Dendritic cell treated with granulocyte-macrophage colony-stimulating factor and Interleukin-4, amounts not matched to agents 40 ng/mL and 50 ng/mL, for 4 days (primary cell): ENCODE results near the gene TMEM271.
A peak's percentile ranks its signal among the peaks of the same experiment; 100 is the strongest.

Experiments used
- H3K27ac Mint-ChIP-seq: one replicate; pipeline ENCODE4 v1.8.0; 2022; ENCODE audit warnings: mild to moderate bottlenecking, mixed read lengths
- H3K27me3 Mint-ChIP-seq: one replicate; pipeline ENCODE4 v1.8.0; 2022; ENCODE audit warnings: mild to moderate bottlenecking, mixed read lengths
- H3K36me3 Mint-ChIP-seq: one replicate; pipeline ENCODE4 v1.8.0; 2022; ENCODE audit warnings: low read depth, mixed read lengths
- H3K4me1 Mint-ChIP-seq: one replicate; pipeline ENCODE4 v1.8.0; 2022; ENCODE audit warnings: low read depth, mixed read lengths
- H3K4me3 Mint-ChIP-seq: one replicate; pipeline ENCODE4 v1.8.0; 2022; ENCODE audit warnings: mild to moderate bottlenecking, moderate library complexity, mixed read lengths
- H3K9me3 Mint-ChIP-seq: one replicate; pipeline ENCODE4 v1.8.0; 2022; ENCODE audit warnings: mixed read lengths
- intact Hi-C: fragments of 100-400 bp; cut with micrococcal nuclease; formaldehyde crosslinking; loops from one replicate; pipeline ENCODE4 v1.15.0; 2022

The TMEM271 gene

GRCh38 chr4:578451-579443 is 2.7 kb upstream of the TMEM271 start:
- peaks cover 4% of the 10 kb centered on the region for H3K9me3 Mint-ChIP-seq
- no peak overlapping the region for H3K27ac Mint-ChIP-seq
- intact Hi-C loops = no loop called here
- peaks cover 61% of the 10 kb centered on the region for H3K27me3 Mint-ChIP-seq
- H3K4me3 Mint-ChIP-seq = no peak overlapping the region
- H3K4me1 Mint-ChIP-seq = peaks cover 19% of the 10 kb centered on the region
- no peaks in the 10 kb centered on the region for H3K36me3 Mint-ChIP-seq

- Mint-ChIP-seq H3K36me3 (no peaks in the 10 kb centered on the region), H3K4me3 (no peak overlapping the region), H3K27me3 (peaks cover 68% of the 10 kb centered on the region), H3K27ac (no peak overlapping the region), H3K9me3 (no peaks in the 10 kb centered on the region), H3K4me1 (peaks cover 19% of the 10 kb centered on the region)
- intact Hi-C loops = no loop called here
Observed at GRCh38 chr4:577499-578450, 1.7 kb upstream of the TMEM271 start.

- Mint-ChIP-seq H3K27me3 (peaks cover 72% of the 10 kb centered on the region), H3K4me1 (peaks cover 19% of the 10 kb centered on the region), H3K9me3 (peaks cover 3% of the 10 kb centered on the region), H3K4me3 (no peak overlapping the region), H3K27ac (no peak overlapping the region), H3K36me3 (no peaks in the 10 kb centered on the region)
- intact Hi-C loops = no loop called here
Observed at GRCh38 chr4:576991-577498, 950 bp upstream of the TMEM271 start.

GRCh38 chr4:575281-576141 is 584 bp downstream of the TMEM271 start:
- Mint-ChIP-seq H3K4me1 (peaks cover 19% of the 10 kb centered on the region), H3K27me3 (peaks cover 70% of the 10 kb centered on the region), H3K9me3 (peaks cover 8% of the 10 kb centered on the region), H3K36me3 (no peaks in the 10 kb centered on the region), H3K27ac (no peak overlapping the region), H3K4me3 (no peak overlapping the region)
- intact Hi-C loops = no loop called here

- H3K27me3 Mint-ChIP-seq = peaks cover 62% of the 10 kb centered on the region
- intact Hi-C loops = no loop called here
- peaks cover 19% of the 10 kb centered on the region for H3K4me1 Mint-ChIP-seq
- peaks cover 8% of the 10 kb centered on the region for H3K9me3 Mint-ChIP-seq
- H3K36me3 Mint-ChIP-seq = no peaks in the 10 kb centered on the region
- H3K4me3 Mint-ChIP-seq = peak overlapping the region; percentile 41
- no peak overlapping the region for H3K27ac Mint-ChIP-seq
Observed at GRCh38 chr4:574346-575161, 1.5 kb downstream of the TMEM271 start.

- H3K27me3 Mint-ChIP-seq = peaks cover 50% of the 10 kb centered on the region
- H3K27ac Mint-ChIP-seq = no peak overlapping the region
- intact Hi-C loops = no loop called here
- H3K9me3 Mint-ChIP-seq = peaks cover 8% of the 10 kb centered on the region
- H3K36me3 Mint-ChIP-seq = no peaks in the 10 kb centered on the region
- no peak overlapping the region for H3K4me3 Mint-ChIP-seq
- peaks cover 19% of the 10 kb centered on the region for H3K4me1 Mint-ChIP-seq
Observed at GRCh38 chr4:573122-573892, 2.8 kb downstream of the TMEM271 start.

- Mint-ChIP-seq H3K27ac (no peak overlapping the region), H3K36me3 (no peaks in the 10 kb centered on the region), H3K27me3 (peaks cover 46% of the 10 kb centered on the region), H3K4me3 (no peak overlapping the region), H3K4me1 (peaks cover 13% of the 10 kb centered on the region), H3K9me3 (peaks cover 8% of the 10 kb centered on the region)
- intact Hi-C loops = no loop called here
Observed at GRCh38 chr4:572594-572993, 3.5 kb downstream of the TMEM271 start.

GRCh38 chr4:571838-572572 is 4.1 kb downstream of the TMEM271 start:
- Mint-ChIP-seq H3K36me3 (no peaks in the 10 kb centered on the region), H3K27ac (no peak overlapping the region), H3K9me3 (peaks cover 8% of the 10 kb centered on the region), H3K4me1 (peaks cover 7% of the 10 kb centered on the region), H3K4me3 (no peak overlapping the region), H3K27me3 (peaks cover 40% of the 10 kb centered on the region)
- intact Hi-C loops = no loop called here

- no peaks in the 10 kb centered on the region for H3K36me3 Mint-ChIP-seq
- peaks cover 35% of the 10 kb centered on the region for H3K27me3 Mint-ChIP-seq
- no peak overlapping the region for H3K4me3 Mint-ChIP-seq
- peaks cover 5% of the 10 kb centered on the region for H3K4me1 Mint-ChIP-seq
- peaks cover 13% of the 10 kb centered on the region for H3K9me3 Mint-ChIP-seq
- intact Hi-C loops = no loop called here
- H3K27ac Mint-ChIP-seq = no peak overlapping the region
Observed at GRCh38 chr4:570754-571153, 5.3 kb downstream of the TMEM271 start.

GRCh38 chr4:569958-570667 is 6.0 kb downstream of the TMEM271 start:
- intact Hi-C loops = no loop called here
- Mint-ChIP-seq H3K4me3 (no peak overlapping the region), H3K27ac (no peak overlapping the region), H3K9me3 (peaks cover 19% of the 10 kb centered on the region), H3K36me3 (no peaks in the 10 kb centered on the region), H3K27me3 (peaks cover 35% of the 10 kb centered on the region), H3K4me1 (peaks cover 5% of the 10 kb centered on the region)

GRCh38 chr4:568962-569361 is 7.1 kb downstream of the TMEM271 start:
- no peaks in the 10 kb centered on the region for H3K4me1 Mint-ChIP-seq
- H3K27ac Mint-ChIP-seq = no peak overlapping the region
- no peak overlapping the region for H3K4me3 Mint-ChIP-seq
- H3K9me3 Mint-ChIP-seq = peaks cover 31% of the 10 kb centered on the region
- intact Hi-C loops = no loop called here
- H3K27me3 Mint-ChIP-seq = peaks cover 29% of the 10 kb centered on the region
- no peaks in the 10 kb centered on the region for H3K36me3 Mint-ChIP-seq
